Left ventricle myocardium superior (tissue), 1 donor: Measurements from ENCODE around the gene RPP25. TPM values are rescaled to one million over a fixed set of nuclear protein-coding genes. Genes with fewer than 3 reads are reported as not detected.
A peak's percentile ranks its signal among the peaks of the same experiment; 100 is the strongest.

ENCODE experiments used
- ATAC-seq: fragments of 200-7000 bp; cut with Tn5 transposase; one replicate; pipeline ENCODE4 v1.9.1; 2020; ENCODE audit warnings: mild to moderate bottlenecking, moderate library complexity
- DNase-seq: peaks from one replicate; pipeline ENCODE4 v3.0.0-alpha.2; 2020
- intact Hi-C: fragments of 100-400 bp; cut with micrococcal nuclease; formaldehyde crosslinking; loops from one replicate; pipeline ENCODE4 v1.11.0; 2022
- total RNA-seq: library from RNA; stranded (reverse); fragmentation: NEBNext Ultra II Directional; extraction: Animal tissue kit (Norgen Biotek cat#: 25700); gene quantifications from one replicate; pipeline ENCODE4 v1.2.1, GENCODE V29; 2021
- donor health status: DM: no; HTN: yes; CAD: no; lungs with severe emphysema.

Gene RPP25
- total RNA-seq, 1 donor from 2014 or later, result 2.3 TPM

- intact Hi-C loops, result no loop called here
- ATAC-seq (no peak), DNase-seq (no peak)
Observed at GRCh38 chr15:74967670-74968069, 11.1 kb upstream of the RPP25 start.

- intact Hi-C loops, result no loop called here
- ATAC-seq (peak; percentile 33), DNase-seq (no peak)
Observed at GRCh38 chr15:74964794-74965193, 8.2 kb upstream of the RPP25 start.

- intact Hi-C loops, result no loop called here
- ATAC-seq (no peak), DNase-seq (no peak)
Observed at GRCh38 chr15:74963213-74963612, 6.6 kb upstream of the RPP25 start.

GRCh38 chr15:74962671-74963070 lies 6.1 kb upstream of the RPP25 start:
- no peak for ATAC-seq
- intact Hi-C loops, result no loop called here
- DNase-seq, result no peak

GRCh38 chr15:74962219-74962618 lies 5.6 kb upstream of the RPP25 start:
- DNase-seq (no peak), ATAC-seq (no peak)
- intact Hi-C loops, result no loop called here

GRCh38 chr15:74961616-74962015 lies 5.0 kb upstream of the RPP25 start:
- intact Hi-C loops, result no loop called here
- DNase-seq (no peak), ATAC-seq (no peak)

- intact Hi-C loops, result no loop called here
- DNase-seq (no peak), ATAC-seq (no peak)
Observed at GRCh38 chr15:74960995-74961588, 4.5 kb upstream of the RPP25 start.

GRCh38 chr15:74960286-74960685 lies 3.7 kb upstream of the RPP25 start:
- ATAC-seq (no peak), DNase-seq (no peak)
- intact Hi-C loops, result no loop called here

GRCh38 chr15:74959586-74959939 lies 3.0 kb upstream of the RPP25 start:
- DNase-seq (no peak), ATAC-seq (no peak)
- intact Hi-C loops, result no loop called here

- no peak for DNase-seq
- intact Hi-C loops, result no loop called here
- ATAC-seq, result no peak
Observed at GRCh38 chr15:74958908-74959585, 2.5 kb upstream of the RPP25 start.

GRCh38 chr15:74958320-74958907 lies 1.8 kb upstream of the RPP25 start:
- ATAC-seq (peak; percentile 45), DNase-seq (peak; percentile 77)
- intact Hi-C loops, result no loop called here

GRCh38 chr15:74957476-74958035 lies 984 bp upstream of the RPP25 start:
- intact Hi-C loops, result no loop called here
- ATAC-seq (no peak), DNase-seq (no peak)

- ATAC-seq (peak; percentile 68), DNase-seq (peak; percentile 88)
- intact Hi-C loops, result no loop called here
Observed at GRCh38 chr15:74955796-74956647, 550 bp downstream of the RPP25 start.

GRCh38 chr15:74955017-74955416 lies 1.6 kb downstream of the RPP25 start:
- intact Hi-C loops, result no loop called here
- ATAC-seq (no peak), DNase-seq (no peak)

- DNase-seq, result peak; percentile 47
- ATAC-seq, result no peak
- intact Hi-C loops, result loop anchor here (5.0 kb wide), 1 partner anchor 182 kb away; no protein-coding TSS in a partner anchor
Observed at GRCh38 chr15:74954515-74954914, 2.1 kb downstream of the RPP25 start.

GRCh38 chr15:74951006-74951405 lies 5.6 kb downstream of the RPP25 start:
- intact Hi-C loops, result loop anchor here (5.0 kb wide), 1 partner anchor 179 kb away; no protein-coding TSS in a partner anchor
- DNase-seq (no peak), ATAC-seq (no peak)

GRCh38 chr15:74950078-74950908 lies 6.3 kb downstream of the RPP25 start:
- intact Hi-C loops, result loop anchor here (5.0 kb wide), 1 partner anchor 178 kb away; no protein-coding TSS in a partner anchor
- ATAC-seq (peak; percentile 74), DNase-seq (peak; percentile 46)

GRCh38 chr15:74937590-74938371 lies 18.8 kb downstream of the RPP25 start, which contains the start of gene COX5A:
Gene COX5A (minus strand): TSS chr15:74938073. CDS start chr15:74938014, 59 bp downstream.
- peak; percentile 96 for DNase-seq
- peak; percentile 98 for ATAC-seq
- intact Hi-C loops, result no loop called here
